Activated naive CD4-positive, alpha-beta T cell treated with anti-CD3 and anti-CD28 coated beads for 36 hours (primary cell): ENCODE measurements around the gene ABHD16B. TPM values are rescaled to one million over a fixed set of nuclear protein-coding genes. Genes with fewer than 3 reads are reported as not detected.

Source experiments
- CTCF ChIA-PET: fragments of 350-600 bp; sonication (Branson Sonifier 250); formaldehyde crosslinking; loops from one replicate; lab custom pipeline; 2021; ENCODE audit warnings: antibody characterized with exemption; lab: Charles Lee
- DNase-seq: peaks from one replicate; pipeline ENCODE4 v3.0.0-alpha.2; 2020
- H3K27ac Mint-ChIP-seq: one replicate; pipeline ENCODE4 v1.8.0; 2021; ENCODE audit warnings: mild to moderate bottlenecking, mixed read lengths
- H3K27me3 Mint-ChIP-seq: one replicate; pipeline ENCODE4 v1.8.0; 2021; ENCODE audit warnings: low read depth, mixed read lengths
- H3K36me3 Mint-ChIP-seq: one replicate; pipeline ENCODE4 v1.8.0; 2021; ENCODE audit warnings: low read depth, mixed read lengths
- H3K4me1 Mint-ChIP-seq: one replicate; pipeline ENCODE4 v1.8.0; 2021; ENCODE audit warnings: low read depth, mixed read lengths
- H3K4me3 Mint-ChIP-seq: one replicate; pipeline ENCODE4 v1.8.0; 2021; ENCODE audit warnings: mild to moderate bottlenecking, moderate library complexity, mixed read lengths
- H3K9me3 Mint-ChIP-seq: one replicate; pipeline ENCODE4 v1.8.0; 2021; ENCODE audit warnings: mixed read lengths
- intact Hi-C: fragments of 100-400 bp; cut with micrococcal nuclease; formaldehyde crosslinking; loops from one replicate; pipeline ENCODE4 v1.15.1; 2023
- total RNA-seq, 2 experiments: library from RNA; stranded (reverse); gene quantifications; one replicate each; pipeline ENCODE4 v1.2.3, GENCODE V29; 2021

The ABHD16B gene
- total RNA-seq, 2 experiments from 2014 or later: not detected

DNA sequence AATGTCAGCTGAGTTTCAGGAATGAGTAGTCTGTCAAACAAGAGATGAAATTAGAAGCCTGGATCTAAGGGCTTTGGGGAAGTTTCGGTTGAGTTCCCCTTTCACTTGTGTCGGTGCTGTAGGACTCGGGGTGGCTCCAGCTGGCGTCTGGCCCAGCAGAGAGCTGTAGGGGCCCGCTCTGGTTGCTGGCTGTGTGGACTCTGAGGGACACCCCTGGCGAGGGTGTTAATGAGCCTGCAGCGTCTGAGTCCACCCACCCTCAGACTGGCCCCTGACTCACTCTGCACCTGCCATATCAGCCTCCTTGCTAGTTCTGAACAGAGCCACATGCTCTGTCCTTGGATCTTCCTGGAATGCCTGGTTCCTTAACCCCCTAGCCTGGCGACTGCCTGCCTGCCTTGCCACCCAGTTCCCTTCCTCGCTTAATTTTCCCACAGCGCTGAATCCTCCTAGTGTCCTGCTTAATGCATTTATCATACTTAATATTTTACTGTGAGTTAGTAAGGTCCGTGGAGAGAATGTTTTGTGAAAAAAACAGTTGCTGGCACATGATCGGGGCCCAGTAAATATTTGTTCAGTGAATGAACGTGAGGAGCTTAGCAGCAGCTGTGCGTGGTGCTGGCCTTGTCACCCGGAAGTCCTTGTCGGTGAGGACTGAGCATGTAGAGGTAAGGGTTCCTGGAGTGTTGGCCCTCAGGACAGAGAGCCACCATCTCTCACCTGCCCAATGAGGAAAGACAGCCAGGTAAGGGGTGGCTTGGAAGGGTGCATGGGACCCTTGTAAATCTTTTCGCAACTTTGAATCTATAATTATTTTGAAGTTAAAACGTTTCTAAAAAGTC is 35.2 kb downstream of the ABHD16B start:
- Mint-ChIP-seq H3K4me3 (peak overlapping the region; percentile 95), H3K36me3 (peaks cover 11% of the 10 kb centered on the region), H3K27me3 (no peaks in the 10 kb centered on the region), H3K27ac (peak overlapping the region; percentile 93), H3K9me3 (no peaks in the 10 kb centered on the region), H3K4me1 (peaks cover 51% of the 10 kb centered on the region)
- DNase-seq: peak; percentile 57
- CTCF ChIA-PET: interaction anchor here (1.0 to 1.7 kb wide), 5 partner anchors 31 to 84 kb away, joined by 3 to 8 read pairs (median 4); partner anchors contain the start of gene TPD52L2
- intact Hi-C loops: loop anchor here (1.0 to 5.0 kb wide), 2 partner anchors 84 to 259 kb away; no protein-coding TSS in a partner anchor

DNA sequence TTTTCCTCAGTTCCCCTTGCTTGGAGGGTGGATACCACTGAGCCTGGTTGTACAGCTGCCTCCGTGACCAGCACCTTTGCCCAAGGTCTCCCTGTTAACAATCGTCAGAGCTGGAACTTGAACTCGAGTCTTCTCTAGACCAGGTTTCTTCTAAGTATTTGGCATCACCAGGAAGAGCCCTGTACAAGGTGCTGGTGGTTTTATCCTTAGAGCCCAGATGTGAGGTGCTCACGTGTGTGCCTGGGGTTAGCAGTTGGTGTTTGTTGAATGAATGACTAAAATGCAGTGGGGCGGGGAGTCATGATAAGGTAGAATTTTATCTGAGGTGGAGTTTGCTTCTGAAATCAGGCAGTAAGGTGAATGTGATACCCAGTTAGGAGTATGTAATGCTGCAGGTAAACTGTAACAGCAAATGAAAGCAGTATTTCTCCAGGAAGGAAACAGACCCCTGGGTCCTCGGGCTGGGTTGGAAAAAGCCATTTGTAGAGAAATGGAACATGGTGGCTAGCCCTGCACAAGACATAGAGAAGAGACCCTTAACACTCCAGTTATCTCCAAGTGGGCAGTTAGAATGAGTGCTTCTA is 36.8 kb downstream of the ABHD16B start:
- Mint-ChIP-seq H3K27ac (peak overlapping the region; percentile 14), H3K4me1 (peaks cover 61% of the 10 kb centered on the region), H3K27me3 (no peaks in the 10 kb centered on the region), H3K9me3 (no peaks in the 10 kb centered on the region), H3K36me3 (peaks cover 13% of the 10 kb centered on the region), H3K4me3 (no peak overlapping the region)
- intact Hi-C loops: loop anchor here (5.0 kb wide), 1 partner anchor 261 kb away; no protein-coding TSS in a partner anchor
- no peak for DNase-seq
- CTCF ChIA-PET: interaction anchor here (0.5 to 1.7 kb wide), 2 partner anchors 17 to 76 kb away, joined by 4 to 5 read pairs; no protein-coding TSS in a partner anchor

DNA sequence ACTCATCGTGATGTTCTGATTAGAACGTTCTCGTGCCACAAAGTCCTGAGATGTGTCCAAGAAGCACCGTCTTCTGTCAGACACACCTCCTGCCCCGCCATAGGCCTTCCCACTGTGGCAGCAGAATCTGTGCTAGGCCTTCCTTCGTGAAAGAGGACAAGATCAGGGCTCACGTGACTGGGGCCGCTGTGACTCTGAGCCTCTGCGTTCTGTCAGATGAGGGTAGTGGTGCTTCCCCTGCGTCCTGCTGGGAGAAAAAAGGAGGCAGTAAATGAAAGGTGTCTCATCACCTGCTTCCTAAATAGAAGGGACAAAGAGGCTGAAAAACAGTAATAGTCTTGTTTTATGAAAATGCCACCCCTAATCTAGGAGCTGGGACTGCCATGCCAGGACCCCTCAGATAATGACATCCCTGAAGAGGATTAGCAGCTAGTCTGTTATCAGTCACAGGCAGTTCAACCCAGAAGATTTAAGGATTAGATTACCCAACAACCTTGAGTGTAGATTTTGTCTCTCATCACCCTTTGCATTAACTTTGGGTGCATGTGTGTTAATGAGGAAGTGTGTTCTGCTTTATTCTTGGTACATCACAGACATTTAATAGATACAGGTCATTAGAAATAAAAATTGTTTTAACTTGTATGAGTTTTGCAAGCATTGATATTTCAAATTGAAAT is 37.7 kb downstream of the ABHD16B start:
- DNase-seq: peak; percentile 61
- no peaks in the 10 kb centered on the region for H3K27me3 Mint-ChIP-seq
- peaks cover 13% of the 10 kb centered on the region for H3K36me3 Mint-ChIP-seq
- peaks cover 66% of the 10 kb centered on the region for H3K4me1 Mint-ChIP-seq
- CTCF ChIA-PET: no interaction called here
- no peaks in the 10 kb centered on the region for H3K9me3 Mint-ChIP-seq
- intact Hi-C loops: loop anchor here (5.0 kb wide), 1 partner anchor 262 kb away; no protein-coding TSS in a partner anchor
- H3K27ac Mint-ChIP-seq: peak overlapping the region; percentile 47
- no peak overlapping the region for H3K4me3 Mint-ChIP-seq

- H3K36me3 Mint-ChIP-seq: peaks cover 13% of the 10 kb centered on the region
- H3K27me3 Mint-ChIP-seq: no peaks in the 10 kb centered on the region
- no peak for DNase-seq
- H3K4me1 Mint-ChIP-seq: peaks cover 72% of the 10 kb centered on the region
- CTCF ChIA-PET: no interaction called here
- peak overlapping the region; percentile 24 for H3K27ac Mint-ChIP-seq
- intact Hi-C loops: no loop called here
- no peaks in the 10 kb centered on the region for H3K9me3 Mint-ChIP-seq
- H3K4me3 Mint-ChIP-seq: no peak overlapping the region
These were observed 39.1 kb downstream of the ABHD16B start for GRCh38 chr20:63900413-63900812.

GRCh38 chr20:63903796-63904561 is 42.7 kb downstream of the ABHD16B start:
- H3K27me3 Mint-ChIP-seq: no peaks in the 10 kb centered on the region
- no peaks in the 10 kb centered on the region for H3K9me3 Mint-ChIP-seq
- peaks cover 52% of the 10 kb centered on the region for H3K4me1 Mint-ChIP-seq
- H3K36me3 Mint-ChIP-seq: peaks cover 4% of the 10 kb centered on the region
- CTCF ChIA-PET: no interaction called here
- DNase-seq: no peak
- H3K4me3 Mint-ChIP-seq: no peak overlapping the region
- intact Hi-C loops: loop anchor here (2.0 kb wide), 1 partner anchor 75 kb away; the partner anchor contains the start of gene SAMD10
- H3K27ac Mint-ChIP-seq: peak overlapping the region; percentile 48

- no peak overlapping the region for H3K4me3 Mint-ChIP-seq
- no peaks in the 10 kb centered on the region for H3K27me3 Mint-ChIP-seq
- no peaks in the 10 kb centered on the region for H3K9me3 Mint-ChIP-seq
- DNase-seq: no peak
- CTCF ChIA-PET: interaction anchor here (3.5 kb wide), 1 partner anchor 66 kb away, joined by 10 read pairs; no protein-coding TSS in a partner anchor
- peaks cover 52% of the 10 kb centered on the region for H3K4me1 Mint-ChIP-seq
- H3K27ac Mint-ChIP-seq: no peak overlapping the region
- no peaks in the 10 kb centered on the region for H3K36me3 Mint-ChIP-seq
- intact Hi-C loops: loop anchor here (2.0 to 5.0 kb wide), 2 partner anchors 49 to 129 kb away; partner anchors contain the start of genes C20orf204 and UCKL1
These were observed 46.8 kb downstream of the ABHD16B start for GRCh38 chr20:63908008-63908682.

GRCh38 chr20:63911176-63911575 is 49.9 kb downstream of the ABHD16B start:
- H3K36me3 Mint-ChIP-seq: peaks cover 9% of the 10 kb centered on the region

More at GRCh38 chr20:63911176-63911575, 49.9 kb downstream of the ABHD16B start:
- Mint-ChIP-seq H3K4me1 (peaks cover 39% of the 10 kb centered on the region), H3K9me3 (peaks cover 2% of the 10 kb centered on the region), H3K27ac (no peak overlapping the region), H3K27me3 (no peaks in the 10 kb centered on the region), H3K4me3 (no peak overlapping the region)
- intact Hi-C loops: no loop called here
- CTCF ChIA-PET: interaction anchor here (0.6 to 3.5 kb wide), 6 partner anchors 17 to 139 kb away, joined by 3 to 10 read pairs (median 4); no protein-coding TSS in a partner anchor
- no peak for DNase-seq

Other genes starting within 250 kb of the ABHD16B start
- gene GMEB2, start 234.4 kb upstream of the ABHD16B start, total RNA-seq: 10 to 100 TPM; 16.7 to 18.0 TPM
- gene STMN3, start 208.1 kb upstream of the ABHD16B start, total RNA-seq: 1 to 10 TPM; 6.7 to 7.3 TPM
- gene RTEL1, start 203.2 kb upstream of the ABHD16B start, total RNA-seq: 10 to 100 TPM; 33.6 to 34.8 TPM
- gene TNFRSF6B, start 164.8 kb upstream of the ABHD16B start, total RNA-seq: not detected
- gene ARFRP1, start 153.5 kb upstream of the ABHD16B start, total RNA-seq: 10 to 100 TPM; 45.6 to 49.2 TPM
- gene ZGPAT, start 153.5 kb upstream of the ABHD16B start, total RNA-seq: 10 to 100 TPM; 15.3 to 18.0 TPM
- gene LIME1, start 124.8 kb upstream of the ABHD16B start, total RNA-seq: 1 to 10 TPM; 3.1 to 4.1 TPM
- gene SLC2A4RG, start 121.7 kb upstream of the ABHD16B start, total RNA-seq: 10 to 100 TPM; 22.4 to 24.8 TPM
- under 1 TPM; 0.17 to 0.20 TPM for gene ZBTB46, start 30.2 kb upstream of the ABHD16B start, total RNA-seq
- gene TPD52L2, start 3.8 kb downstream of the ABHD16B start, total RNA-seq: 10 to 100 TPM; 38.2 to 38.9 TPM
- 10 to 100 TPM; 19.4 to 19.5 TPM for gene DNAJC5, start 33.6 kb downstream of the ABHD16B start, total RNA-seq
- 10 to 100 TPM; 23.3 to 23.9 TPM for gene UCKL1, start 94.9 kb downstream of the ABHD16B start, total RNA-seq
- 1 to 10 TPM; 7.9 to 8.3 TPM for gene ZNF512B, start 108.4 kb downstream of the ABHD16B start, total RNA-seq
- 10 to 100 TPM; 20.5 to 21.8 TPM for gene SAMD10, start 118.1 kb downstream of the ABHD16B start, total RNA-seq
- gene PRPF6, start 119.6 kb downstream of the ABHD16B start, total RNA-seq: 10 to 100 TPM; 39.4 to 40.2 TPM
- gene C20orf204, start 174.7 kb downstream of the ABHD16B start, total RNA-seq: 1 to 10 TPM; 1.1 to 1.7 TPM
- gene SOX18, start 188.1 kb downstream of the ABHD16B start, total RNA-seq: not detected
- gene TCEA2, start 201.7 kb downstream of the ABHD16B start, total RNA-seq: 10 to 100 TPM; 16.7 to 18.2 TPM
- gene RGS19, start 218.0 kb downstream of the ABHD16B start, total RNA-seq: 10 to 100 TPM; 20.6 to 23.5 TPM
- under 1 TPM; 0.45 to 0.47 TPM for gene OPRL1, start 218.6 kb downstream of the ABHD16B start, total RNA-seq
- under 1 TPM; 0.33 to 0.62 TPM for gene LKAAEAR1, start 222.9 kb downstream of the ABHD16B start, total RNA-seq
- not detected for gene NPBWR2, start 246.1 kb downstream of the ABHD16B start, total RNA-seq